ENCODE data around the gene PRPH.

Gene PRPH

DNA sequence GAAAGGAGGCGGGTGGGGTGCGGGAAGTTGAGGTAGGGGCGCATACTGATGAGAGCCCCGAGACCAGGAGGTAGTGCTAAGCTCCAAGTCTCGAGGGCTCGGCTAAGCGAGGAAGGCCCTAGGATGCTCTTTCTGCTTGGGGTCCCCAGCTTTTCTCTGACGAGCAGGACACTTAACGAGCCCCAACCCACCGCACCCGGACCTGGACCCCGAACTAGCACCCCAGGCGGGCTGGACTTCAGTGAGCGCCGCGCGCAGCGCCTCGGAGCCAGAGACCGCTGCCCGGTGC lies 46.8 kb downstream of the PRPH start:
- Histone ChIP-seq H3K27me3 (ENCODE audit: control insufficient read depth, insufficient read depth, low read length) (no peaks in the 10 kb centered on the region), H3K9ac (no peak overlapping the region)

DNA sequence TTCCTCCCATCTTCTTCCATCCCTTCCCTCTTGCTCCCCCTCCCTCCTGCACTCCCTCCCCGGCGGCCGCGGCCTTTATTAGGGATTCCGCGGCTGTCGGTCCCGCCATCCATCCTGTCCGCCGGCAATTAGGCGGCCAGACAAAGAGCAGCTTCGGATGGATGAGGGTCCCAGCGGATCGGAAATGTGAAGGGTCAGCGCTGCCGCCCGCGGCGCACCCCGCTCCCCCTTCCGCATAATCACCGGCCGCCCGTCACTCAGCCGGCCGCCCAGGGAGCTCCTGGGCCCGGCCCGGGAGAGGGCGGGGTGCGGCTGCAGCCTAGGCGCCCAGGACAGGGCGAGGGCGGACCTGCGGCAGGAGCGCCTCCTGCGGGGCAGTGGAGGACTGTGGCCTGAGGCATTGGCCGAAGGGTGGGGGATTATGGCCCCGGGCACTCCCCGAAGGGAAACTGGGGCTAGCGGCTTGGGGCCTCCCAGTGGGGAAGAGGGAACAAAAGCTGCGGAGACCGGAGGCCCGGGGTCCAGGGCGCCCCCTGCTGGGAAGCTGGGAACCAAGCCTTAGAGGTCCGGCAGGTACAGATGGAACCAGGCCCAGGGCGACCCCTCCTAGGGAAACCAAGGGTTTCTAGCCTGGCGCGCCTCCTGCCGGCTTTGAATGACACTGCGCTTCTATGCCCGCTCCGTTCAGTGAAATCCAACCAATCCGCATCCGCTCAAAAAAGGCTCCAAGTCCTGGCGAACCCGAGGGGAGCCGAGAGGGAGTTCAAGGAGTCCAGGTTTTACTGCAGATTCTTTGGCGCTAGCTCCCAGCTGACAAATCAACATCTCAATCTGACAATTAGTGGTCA lies 47.3 kb downstream of the PRPH start:
- Histone ChIP-seq H2AFZ (peak overlapping the region; percentile 77), H3K36me3 (ENCODE audit: control insufficient read depth, insufficient read depth, low read length) (no peaks in the 10 kb centered on the region), H3K4me1 (peaks cover 26% of the 10 kb centered on the region), H3K4me2 (ENCODE audit: low read length) (peak overlapping the region; percentile 46), H3K9ac (no peak overlapping the region), H3K27ac (no peak overlapping the region), H3K27me3 (ENCODE audit: control insufficient read depth, insufficient read depth, low read length) (no peaks in the 10 kb centered on the region), H3K9me3 (ENCODE audit: control insufficient read depth, low read length) (no peaks in the 10 kb centered on the region), H3K79me2 (no peaks in the 10 kb centered on the region), H3K4me3 (ENCODE audit: low read depth, low read length) (peak overlapping the region; percentile 25)
- TF ChIP-seq, protein P1, sequence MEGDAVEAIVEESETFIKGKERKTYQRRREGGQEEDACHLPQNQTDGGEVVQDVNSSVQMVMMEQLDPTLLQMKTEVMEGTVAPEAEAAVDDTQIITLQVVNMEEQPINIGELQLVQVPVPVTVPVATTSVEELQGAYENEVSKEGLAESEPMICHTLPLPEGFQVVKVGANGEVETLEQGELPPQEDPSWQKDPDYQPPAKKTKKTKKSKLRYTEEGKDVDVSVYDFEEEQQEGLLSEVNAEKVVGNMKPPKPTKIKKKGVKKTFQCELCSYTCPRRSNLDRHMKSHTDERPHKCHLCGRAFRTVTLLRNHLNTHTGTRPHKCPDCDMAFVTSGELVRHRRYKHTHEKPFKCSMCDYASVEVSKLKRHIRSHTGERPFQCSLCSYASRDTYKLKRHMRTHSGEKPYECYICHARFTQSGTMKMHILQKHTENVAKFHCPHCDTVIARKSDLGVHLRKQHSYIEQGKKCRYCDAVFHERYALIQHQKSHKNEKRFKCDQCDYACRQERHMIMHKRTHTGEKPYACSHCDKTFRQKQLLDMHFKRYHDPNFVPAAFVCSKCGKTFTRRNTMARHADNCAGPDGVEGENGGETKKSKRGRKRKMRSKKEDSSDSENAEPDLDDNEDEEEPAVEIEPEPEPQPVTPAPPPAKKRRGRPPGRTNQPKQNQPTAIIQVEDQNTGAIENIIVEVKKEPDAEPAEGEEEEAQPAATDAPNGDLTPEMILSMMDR (IDR thresholded peaks at IDR 0.05), result peak; percentile 85

More for the DNA sequence above, 46.8 kb downstream of the PRPH start:
- Histone ChIP-seq H3K4me2 (ENCODE audit: low read length) (peak overlapping the region; percentile 46), H3K4me3 (ENCODE audit: low read depth, low read length) (no peak overlapping the region), H2AFZ (peak overlapping the region; percentile 77), H3K4me1 (peaks cover 25% of the 10 kb centered on the region), H3K9me3 (ENCODE audit: control insufficient read depth, low read length) (no peaks in the 10 kb centered on the region), H3K79me2 (no peaks in the 10 kb centered on the region), H3K36me3 (ENCODE audit: control insufficient read depth, insufficient read depth, low read length) (no peaks in the 10 kb centered on the region), H3K27ac (no peak overlapping the region)
- TF ChIP-seq, protein P1 (IDR thresholded peaks at IDR 0.05), result no peak

DNA sequence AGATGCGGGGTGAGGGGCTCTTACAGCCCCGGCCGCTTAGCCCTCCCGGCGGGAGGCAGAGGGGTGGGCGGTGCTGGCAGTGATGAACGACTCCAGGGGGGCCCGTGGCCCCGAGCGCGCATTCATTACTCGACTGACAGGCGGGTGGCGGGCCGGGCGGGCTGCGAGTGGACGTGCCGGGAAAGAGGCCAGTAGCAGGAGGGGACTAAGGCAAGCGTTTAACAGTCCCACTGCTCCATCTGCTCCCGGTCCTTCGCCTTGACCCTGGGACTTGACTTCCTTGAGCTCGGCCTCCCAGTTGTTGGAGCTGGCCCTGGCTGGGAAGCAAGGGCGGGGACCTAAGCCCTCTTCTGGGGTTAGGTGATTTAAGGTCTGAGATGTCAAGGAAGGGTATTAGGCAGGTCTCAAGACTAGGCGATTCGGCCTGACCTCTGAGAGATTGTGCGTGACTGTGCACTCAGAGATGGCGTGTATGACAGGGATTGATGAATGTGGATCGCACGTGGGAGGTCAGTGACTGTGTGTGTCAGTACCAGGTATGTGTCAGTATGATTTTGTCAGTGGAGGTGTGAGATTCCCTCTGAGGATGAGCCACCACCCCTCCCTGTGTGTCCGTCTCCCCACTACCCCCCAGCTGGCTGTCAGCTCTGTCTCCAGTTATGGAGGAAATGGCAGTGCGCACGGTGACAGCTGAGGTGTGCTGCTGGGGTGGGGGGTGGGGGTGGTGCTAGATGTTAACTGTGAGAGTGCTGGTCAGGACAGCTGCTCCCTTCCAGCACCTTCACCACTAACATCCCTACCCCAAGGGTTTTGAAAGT lies 48.2 kb downstream of the PRPH start:
- Histone ChIP-seq H3K9ac (no peak overlapping the region), H3K27ac (no peak overlapping the region), H3K9me3 (ENCODE audit: control insufficient read depth, low read length) (no peaks in the 10 kb centered on the region), H3K4me1 (peaks cover 28% of the 10 kb centered on the region), H3K27me3 (ENCODE audit: control insufficient read depth, insufficient read depth, low read length) (no peaks in the 10 kb centered on the region), H3K4me2 (ENCODE audit: low read length) (peak overlapping the region; percentile 46), H2AFZ (peak overlapping the region; percentile 77), H3K4me3 (ENCODE audit: low read depth, low read length) (peak overlapping the region; percentile 25), H3K36me3 (ENCODE audit: control insufficient read depth, insufficient read depth, low read length) (no peaks in the 10 kb centered on the region), H3K79me2 (no peaks in the 10 kb centered on the region)
- TF ChIP-seq, protein P1 (IDR thresholded peaks at IDR 0.05), result no peak

DNA sequence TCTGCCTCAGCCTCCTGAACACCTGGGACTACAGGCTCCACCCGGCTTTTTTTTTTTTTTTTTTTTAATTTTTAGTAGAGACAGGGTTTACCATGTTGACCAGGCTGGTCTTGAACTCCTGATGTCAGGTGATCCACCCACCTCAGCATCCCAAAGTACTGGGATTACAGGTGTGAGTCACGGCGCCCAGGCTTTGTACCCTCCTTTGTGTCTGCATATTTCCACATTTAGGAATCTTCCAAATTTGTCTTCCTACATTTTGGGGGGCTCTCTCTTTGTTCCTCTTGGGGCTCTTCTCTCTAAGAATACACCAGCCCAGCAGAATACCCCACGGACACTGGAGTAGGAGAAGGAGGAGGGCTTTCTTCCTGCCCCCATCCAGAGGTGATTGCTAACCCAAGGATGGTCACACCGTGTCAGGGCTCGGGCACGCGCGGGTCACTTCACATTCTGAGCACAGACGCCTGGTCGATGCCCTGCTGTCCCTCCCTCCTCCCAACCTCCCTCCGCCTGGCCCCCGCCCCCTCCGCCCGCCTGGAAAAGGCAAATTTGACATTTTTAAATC lies 49.6 kb downstream of the PRPH start:
- TF ChIP-seq, protein P1 (IDR thresholded peaks at IDR 0.05), result no peak
- no peak overlapping the region for H3K27ac ChIP-seq
- peak overlapping the region; percentile 85 for H2AFZ ChIP-seq
- H3K4me2 ChIP-seq (ENCODE audit: low read length), result peak overlapping the region; percentile 73
- H3K36me3 ChIP-seq (ENCODE audit: control insufficient read depth, insufficient read depth, low read length), result no peaks in the 10 kb centered on the region
- H3K9ac ChIP-seq, result no peak overlapping the region
- no peaks in the 10 kb centered on the region for H3K27me3 ChIP-seq (ENCODE audit: control insufficient read depth, insufficient read depth, low read length)
- peak overlapping the region; percentile 50 for H3K4me3 ChIP-seq (ENCODE audit: low read depth, low read length)
- no peaks in the 10 kb centered on the region for H3K9me3 ChIP-seq (ENCODE audit: control insufficient read depth, low read length)
- no peaks in the 10 kb centered on the region for H3K79me2 ChIP-seq
- peaks cover 28% of the 10 kb centered on the region for H3K4me1 ChIP-seq
